ENCODE data around the gene S100P.

The S100P gene

DNA sequence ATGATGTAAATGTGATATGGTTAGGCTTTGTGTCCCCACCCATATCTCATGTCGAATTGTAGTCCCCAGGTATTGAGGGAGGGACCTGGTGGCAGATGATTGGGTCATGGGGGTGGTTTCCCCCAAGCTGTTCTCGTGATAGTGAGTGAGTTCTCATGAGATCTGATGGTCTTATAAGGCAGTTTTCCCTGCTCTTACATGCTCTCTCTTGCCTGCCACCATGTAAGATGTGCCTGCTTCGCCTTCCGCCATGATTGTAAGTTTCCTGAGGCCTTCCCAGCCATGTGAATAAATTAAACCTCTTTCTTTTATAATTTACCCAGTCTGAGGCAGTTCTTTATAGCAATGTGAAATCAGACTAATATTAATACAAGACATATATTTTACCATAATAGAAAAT, 46.2 kb downstream of the S100P start:
- TF ChIP-seq, protein P1, sequence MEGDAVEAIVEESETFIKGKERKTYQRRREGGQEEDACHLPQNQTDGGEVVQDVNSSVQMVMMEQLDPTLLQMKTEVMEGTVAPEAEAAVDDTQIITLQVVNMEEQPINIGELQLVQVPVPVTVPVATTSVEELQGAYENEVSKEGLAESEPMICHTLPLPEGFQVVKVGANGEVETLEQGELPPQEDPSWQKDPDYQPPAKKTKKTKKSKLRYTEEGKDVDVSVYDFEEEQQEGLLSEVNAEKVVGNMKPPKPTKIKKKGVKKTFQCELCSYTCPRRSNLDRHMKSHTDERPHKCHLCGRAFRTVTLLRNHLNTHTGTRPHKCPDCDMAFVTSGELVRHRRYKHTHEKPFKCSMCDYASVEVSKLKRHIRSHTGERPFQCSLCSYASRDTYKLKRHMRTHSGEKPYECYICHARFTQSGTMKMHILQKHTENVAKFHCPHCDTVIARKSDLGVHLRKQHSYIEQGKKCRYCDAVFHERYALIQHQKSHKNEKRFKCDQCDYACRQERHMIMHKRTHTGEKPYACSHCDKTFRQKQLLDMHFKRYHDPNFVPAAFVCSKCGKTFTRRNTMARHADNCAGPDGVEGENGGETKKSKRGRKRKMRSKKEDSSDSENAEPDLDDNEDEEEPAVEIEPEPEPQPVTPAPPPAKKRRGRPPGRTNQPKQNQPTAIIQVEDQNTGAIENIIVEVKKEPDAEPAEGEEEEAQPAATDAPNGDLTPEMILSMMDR (IDR thresholded peaks at IDR 0.05; ENCODE audit: low read length) = no peak
- TF ChIP-seq EZH2 (IDR thresholded peaks at IDR 0.05; ENCODE audit: borderline replicate concordance, low read length) = no peak
- no peaks in the 10 kb centered on the region for H3K27me3 ChIP-seq (ENCODE audit: insufficient read depth, low read length)

DNA sequence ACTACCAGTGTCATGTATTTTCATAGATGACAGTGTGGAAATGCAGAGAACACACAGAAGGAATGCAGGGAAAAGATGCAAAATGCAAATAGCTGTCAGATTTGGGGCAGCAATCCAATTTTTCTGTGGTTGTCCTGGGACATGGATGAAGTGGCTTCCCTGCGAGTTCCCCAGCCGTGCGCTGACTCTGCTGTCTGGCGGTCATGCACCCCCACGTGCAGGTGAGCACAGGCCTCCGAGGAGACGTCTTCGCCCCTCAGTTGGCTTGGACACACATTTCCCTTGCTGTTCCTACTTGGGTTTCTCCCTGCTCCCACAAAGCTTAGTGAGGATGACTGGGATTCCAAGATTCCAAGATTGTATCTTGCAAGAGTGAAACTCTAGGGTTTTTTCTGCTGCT, 46.7 kb downstream of the S100P start:
- H3K9me2 ChIP-seq (ENCODE audit: low read depth, low read length) = no peaks in the 10 kb centered on the region
- no peak overlapping the region for H3K27ac ChIP-seq (ENCODE audit: low read depth, low read length, poor library complexity, severe bottlenecking)
- H3K4me2 ChIP-seq (ENCODE audit: low read length) = no peak overlapping the region
- H3K36me3 ChIP-seq (ENCODE audit: insufficient read depth, low read length) = no peaks in the 10 kb centered on the region
- no peak overlapping the region for H3K9ac ChIP-seq (ENCODE audit: low read length)
- H3K4me1 ChIP-seq (ENCODE audit: insufficient read depth, low read length, severe bottlenecking) = no peaks in the 10 kb centered on the region
- H2AFZ ChIP-seq (ENCODE audit: low read length) = no peak overlapping the region
- H3F3A ChIP-seq (ENCODE audit: insufficient read depth, low read length) = no peaks in the 10 kb centered on the region
- no peaks in the 10 kb centered on the region for H3K9me3 ChIP-seq (ENCODE audit: low read length)
- no peaks in the 10 kb centered on the region for H3K79me2 ChIP-seq (ENCODE audit: insufficient read depth, low read length)
- no peak overlapping the region for H3K4me3 ChIP-seq (ENCODE audit: low read depth, low read length, poor library complexity, severe bottlenecking)
- no peak for TF ChIP-seq EZH2 (IDR thresholded peaks at IDR 0.05; ENCODE audit: borderline replicate concordance, low read length)
- TF ChIP-seq, protein P1 (IDR thresholded peaks at IDR 0.05; ENCODE audit: low read length) = no peak
- no peaks in the 10 kb centered on the region for H4K20me1 ChIP-seq (ENCODE audit: insufficient read depth, low read length)
- H3K27me3 ChIP-seq (ENCODE audit: insufficient read depth, low read length) = no peaks in the 10 kb centered on the region

More for the DNA sequence above, 46.2 kb downstream of the S100P start:
- H3K9me2 ChIP-seq (ENCODE audit: low read depth, low read length) = no peaks in the 10 kb centered on the region
- no peaks in the 10 kb centered on the region for H4K20me1 ChIP-seq (ENCODE audit: insufficient read depth, low read length)
- H3K27ac ChIP-seq (ENCODE audit: low read depth, low read length, poor library complexity, severe bottlenecking) = no peak overlapping the region
- H3K79me2 ChIP-seq (ENCODE audit: insufficient read depth, low read length) = no peaks in the 10 kb centered on the region
- H3K36me3 ChIP-seq (ENCODE audit: insufficient read depth, low read length) = no peaks in the 10 kb centered on the region
- H3F3A ChIP-seq (ENCODE audit: insufficient read depth, low read length) = no peaks in the 10 kb centered on the region
- H2AFZ ChIP-seq (ENCODE audit: low read length) = no peak overlapping the region
- H3K9me3 ChIP-seq (ENCODE audit: low read length) = no peaks in the 10 kb centered on the region
- no peak overlapping the region for H3K9ac ChIP-seq (ENCODE audit: low read length)
- H3K4me3 ChIP-seq (ENCODE audit: low read depth, low read length, poor library complexity, severe bottlenecking) = no peak overlapping the region
- H3K4me2 ChIP-seq (ENCODE audit: low read length) = no peak overlapping the region
- H3K4me1 ChIP-seq (ENCODE audit: insufficient read depth, low read length, severe bottlenecking) = no peaks in the 10 kb centered on the region

DNA sequence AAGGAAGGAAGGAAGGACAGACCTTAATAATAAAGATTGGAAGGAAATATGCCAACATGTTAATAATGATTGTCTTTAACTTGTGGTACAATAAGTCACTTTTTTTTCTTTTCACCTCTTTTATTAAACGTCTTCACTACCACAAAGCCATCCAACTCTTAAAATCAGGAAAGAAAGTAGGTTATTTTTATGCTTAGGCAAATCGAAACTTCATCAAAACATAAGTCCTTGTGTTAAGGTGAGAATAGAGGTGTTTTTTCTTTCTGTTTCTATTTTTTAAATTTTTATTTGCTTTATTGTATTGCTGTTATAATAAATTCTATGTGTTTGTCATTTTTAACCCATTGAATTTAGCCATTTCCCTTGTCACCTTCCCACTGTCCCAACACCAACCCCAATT, 48.8 kb downstream of the S100P start:
- Histone ChIP-seq H3K9me2 (ENCODE audit: low read depth, low read length) (no peaks in the 10 kb centered on the region), H3K79me2 (ENCODE audit: insufficient read depth, low read length) (no peaks in the 10 kb centered on the region), H3K4me1 (ENCODE audit: insufficient read depth, low read length, severe bottlenecking) (no peaks in the 10 kb centered on the region), H4K20me1 (ENCODE audit: insufficient read depth, low read length) (no peaks in the 10 kb centered on the region), H3K27me3 (ENCODE audit: insufficient read depth, low read length) (no peaks in the 10 kb centered on the region), H3K36me3 (ENCODE audit: insufficient read depth, low read length) (no peaks in the 10 kb centered on the region), H3K4me3 (ENCODE audit: low read depth, low read length, poor library complexity, severe bottlenecking) (no peak overlapping the region), H3K4me2 (ENCODE audit: low read length) (no peak overlapping the region), H2AFZ (ENCODE audit: low read length) (no peak overlapping the region), H3F3A (ENCODE audit: insufficient read depth, low read length) (no peaks in the 10 kb centered on the region), H3K9ac (ENCODE audit: low read length) (no peak overlapping the region), H3K27ac (ENCODE audit: low read depth, low read length, poor library complexity, severe bottlenecking) (no peak overlapping the region), H3K9me3 (ENCODE audit: low read length) (no peaks in the 10 kb centered on the region)
- TF ChIP-seq EZH2 (IDR thresholded peaks at IDR 0.05; ENCODE audit: borderline replicate concordance, low read length) = no peak
- TF ChIP-seq, protein P1 (IDR thresholded peaks at IDR 0.05; ENCODE audit: low read length) = no peak

Data from OCI-LY1 (cell line).